H1 (cell line): ENCODE results near the gene ZMPSTE24. TPM values are rescaled to one million over a fixed set of nuclear protein-coding genes. Genes with fewer than 3 reads are reported as not detected.
A peak's percentile ranks its signal among the peaks of the same experiment; 100 is the strongest.

Source experiments
- CTCF ChIA-PET: fragments of 300-600 bp; sonication (Branson Sonifier 250); formaldehyde crosslinking; loops from one replicate; lab custom pipeline; 2021; ENCODE audit not compliant: partially characterized antibody; lab: Charles Lee
- POLR2A ChIA-PET: fragments of 300-600 bp; sonication (Branson Sonifier 250); formaldehyde crosslinking; loops from one replicate; lab custom pipeline; 2021; ENCODE audit warnings: inconsistent platforms; ENCODE audit not compliant: partially characterized antibody; lab: Charles Lee
- DNase-seq, 2 experiments: peaks; one replicate each; pipeline versions ENCODE4 v3.0.0 to v3.0.0-alpha.2; 2010 to 2022; ENCODE audit warnings: low spot score in 2 of 2, low read depth in 1 of 2, mixed read lengths in 1 of 2
- FAIRE-seq: peaks from 2 replicates; lab custom pipeline; 2011; peaks lifted over from hg19 to GRCh38; lab: Jason Lieb, UNC
- H2AFZ ChIP-seq: 2 replicates; pipeline ENCODE4 v1.8.1; 2012; ENCODE audit warnings: low read length, inconsistent platforms
- H2AK5ac ChIP-seq: 2 replicates; pipeline ENCODE4 v1.6.1; 2013; ENCODE audit warnings: low read depth, low read length
- H2BK120ac ChIP-seq: replicated peaks from 2 replicates; pipeline ENCODE3; 2013; ENCODE audit warnings: low read depth, low read length, inconsistent platforms
- H2BK12ac ChIP-seq: 2 replicates; pipeline ENCODE4 v1.6.1; 2013; ENCODE audit warnings: low read depth, low read length
- H2BK15ac ChIP-seq: 2 replicates; pipeline ENCODE4 v1.6.1; 2013; ENCODE audit warnings: low read length
- H2BK20ac ChIP-seq: 2 replicates; pipeline ENCODE4 v1.6.1; 2013; ENCODE audit warnings: low read length
- H2BK5ac ChIP-seq: 2 replicates; pipeline ENCODE4 v1.6.1; 2013; ENCODE audit warnings: low read depth, low read length
- H3K14ac ChIP-seq: 2 replicates; pipeline ENCODE4 v1.6.1; 2013; ENCODE audit warnings: inconsistent platforms; ENCODE audit not compliant: insufficient read length
- H3K18ac ChIP-seq: 2 replicates; pipeline ENCODE4 v1.6.1; 2013; ENCODE audit warnings: low read length; ENCODE audit errors: extremely low read depth
- H3K23ac ChIP-seq: 2 replicates; pipeline ENCODE4 v1.6.1; 2013; ENCODE audit warnings: inconsistent platforms; ENCODE audit not compliant: insufficient read length
- H3K23me2 ChIP-seq: 2 replicates; pipeline ENCODE4 v1.6.1; 2013; ENCODE audit warnings: low read depth, low read length
- H3K27ac ChIP-seq: 2 replicates; pipeline ENCODE4 v1.6.1; 2011; ENCODE audit warnings: low read depth, low read length, inconsistent platforms
- H3K27me3 ChIP-seq, 4 experiments: replicated peaks in 1 of 4; 1 replicate in 1 of 4; 2 replicates in 3 of 4; pipeline versions ENCODE4 v1.6.1 to v1.8.1; 2011 to 2013; ENCODE audit warnings: low read length in 3 of 4, mild to moderate bottlenecking in 3 of 4, inconsistent platforms in 2 of 4, mixed read lengths in 2 of 4, moderate library complexity in 1 of 4; ENCODE audit not compliant: control insufficient read depth in 3 of 4, insufficient read depth in 3 of 4; ENCODE audit errors: extremely low read depth in 1 of 4
- H3K36me3 ChIP-seq, 4 experiments: 2 replicates each; pipeline versions ENCODE4 v1.6.1 to v1.8.1; 2011 to 2013; ENCODE audit warnings: mild to moderate bottlenecking in 4 of 4, low read length in 3 of 4, moderate library complexity in 2 of 4, control low read depth in 1 of 4, inconsistent platforms in 1 of 4; ENCODE audit not compliant: insufficient read depth in 4 of 4, control insufficient read depth in 2 of 4
- H3K4ac ChIP-seq: replicated peaks from 2 replicates; pipeline ENCODE3; 2013; ENCODE audit warnings: low read length, low read depth, mixed read lengths, inconsistent platforms; ENCODE audit not compliant: insufficient read length
- H3K4me1 ChIP-seq, 4 experiments: replicated peaks in 1 of 4; 1 replicate in 1 of 4; 2 replicates in 3 of 4; pipeline versions ENCODE4 v1.6.1 to v1.8.1; 2011 to 2013; ENCODE audit warnings: low read length in 3 of 4, inconsistent platforms in 2 of 4, mixed read lengths in 1 of 4; ENCODE audit not compliant: insufficient read depth in 4 of 4, control insufficient read depth in 3 of 4
- H3K4me2 ChIP-seq, 2 experiments: 2 replicates each; pipeline versions ENCODE4 v1.6.1 to v1.8.1; 2011 to 2013; ENCODE audit warnings: low read depth in 2 of 2, low read length in 2 of 2, control low read depth in 1 of 2, inconsistent platforms in 1 of 2, mild to moderate bottlenecking in 1 of 2; ENCODE audit not compliant: insufficient read depth in 1 of 2
- H3K4me3 ChIP-seq, 4 experiments: fragments of 200-600, 300-600 bp in 1 of 4; sonication (generic), shearing (Covaris generic), sonication (Bioruptor Twin) in 1 of 4; 2 replicates each; pipeline versions ENCODE4 v1.5.1 to v1.8.1; 2011 to 2016; ENCODE audit warnings: low read length in 4 of 4, low read depth in 3 of 4, control low read depth in 2 of 4, inconsistent platforms in 2 of 4, mild to moderate bottlenecking in 2 of 4, mixed read lengths in 1 of 4, moderate library complexity in 1 of 4; ENCODE audit not compliant: insufficient read depth in 2 of 4; ENCODE audit errors: extremely low read depth in 1 of 4
- H3K56ac ChIP-seq: replicated peaks from 2 replicates; pipeline ENCODE3; 2013; ENCODE audit warnings: low read depth, mild to moderate bottlenecking, mixed read lengths, low read length, inconsistent platforms; ENCODE audit not compliant: insufficient read length
- H3K79me1 ChIP-seq: 2 replicates; pipeline ENCODE4 v1.6.1; 2013; ENCODE audit warnings: low read depth, low read length, control low read depth
- H3K79me2 ChIP-seq, 2 experiments: 2 replicates each; pipeline versions ENCODE4 v1.6.1 to v1.8.1; 2012 to 2013; ENCODE audit warnings: low read length in 2 of 2, mild to moderate bottlenecking in 2 of 2, inconsistent platforms in 1 of 2; ENCODE audit not compliant: insufficient read depth in 2 of 2, control insufficient read depth in 1 of 2
- H3K9ac ChIP-seq, 4 experiments: replicated peaks in 1 of 4; 1 replicate in 1 of 4; 2 replicates in 3 of 4; pipeline versions ENCODE4 v1.6.1 to v1.8.1; 2011 to 2013; ENCODE audit warnings: low read depth in 3 of 4, low read length in 3 of 4, control low read depth in 2 of 4, mild to moderate bottlenecking in 2 of 4, moderate library complexity in 2 of 4, inconsistent platforms in 1 of 4; ENCODE audit errors: extremely low read depth in 1 of 4
- H3K9me3 ChIP-seq, 2 experiments: 2 replicates each; pipeline versions ENCODE4 v1.6.1 to v1.8.1; 2012 to 2013; ENCODE audit warnings: mild to moderate bottlenecking in 2 of 2, moderate library complexity in 2 of 2, control low read depth in 1 of 2, inconsistent platforms in 1 of 2, low read depth in 1 of 2, low read length in 1 of 2, mixed read lengths in 1 of 2; ENCODE audit not compliant: insufficient read depth in 2 of 2
- H4K20me1 ChIP-seq, 2 experiments: replicated peaks in 1 of 2; 2 replicates each; pipeline versions ENCODE3 to v1.8.1; 2011 to 2013; ENCODE audit warnings: inconsistent platforms in 2 of 2, low read length in 2 of 2, mild to moderate bottlenecking in 1 of 2; ENCODE audit not compliant: insufficient read depth in 2 of 2, control insufficient read depth in 1 of 2
- H4K5ac ChIP-seq: 2 replicates; pipeline ENCODE4 v1.6.1; 2013; ENCODE audit warnings: low read length, low read depth, mixed read lengths, inconsistent platforms; ENCODE audit not compliant: insufficient read length
- H4K8ac ChIP-seq: 2 replicates; pipeline ENCODE4 v1.8.0; 2013; ENCODE audit warnings: mild to moderate bottlenecking, moderate library complexity, low read length, inconsistent platforms; ENCODE audit not compliant: insufficient read depth; ENCODE audit errors: extremely low read depth
- H4K91ac ChIP-seq: replicated peaks from 2 replicates; pipeline ENCODE3; 2013; ENCODE audit warnings: low read length, mixed read lengths, inconsistent platforms; ENCODE audit not compliant: insufficient read length
- BRCA1 ChIP-seq: IDR thresholded peaks from 2 replicates; pipeline ENCODE4 v1.6.1; 2012; ENCODE audit warnings: low read depth, low read length, improper control_type of control experiment
- CBX8 ChIP-seq: fragments of 300-800, 300-1000 bp; sonication (generic); IDR thresholded peaks from 2 replicates; pipeline ENCODE4 v1.7.1; 2016; ENCODE audit warnings: low read depth, low read length, borderline replicate concordance
- CHD2 ChIP-seq: IDR thresholded peaks from 2 replicates; pipeline ENCODE4 v1.6.1; 2012; ENCODE audit warnings: low read length, improper control_type of control experiment
- EP300 ChIP-seq, 2 experiments: IDR thresholded peaks; 1 replicate in 1 of 2; 2 replicates in 1 of 2; pipeline ENCODE4 v1.6.1; 2011 to 2012; ENCODE audit warnings: low read depth in 2 of 2, low read length in 2 of 2, mild to moderate bottlenecking in 2 of 2, borderline replicate concordance in 1 of 2, inconsistent platforms in 1 of 2, moderate library complexity in 1 of 2
- EZH2 ChIP-seq: fragments of 200-600 bp; sonication (generic); IDR thresholded peaks from 2 replicates; pipeline ENCODE4 v1.7.1; 2012; ENCODE audit warnings: low read depth, mild to moderate bottlenecking, moderate library complexity, low read length, inconsistent platforms; ENCODE audit not compliant: severe bottlenecking
- GABPA ChIP-seq: IDR thresholded peaks from 2 replicates; pipeline ENCODE4 v1.6.1; 2011; ENCODE audit warnings: mild to moderate bottlenecking, low read length, moderate library complexity, borderline replicate concordance; ENCODE audit not compliant: insufficient read depth
- HDAC6 ChIP-seq: IDR thresholded peaks from one replicate; pipeline ENCODE4 v1.7.1; 2012; ENCODE audit warnings: low read depth, mild to moderate bottlenecking, inconsistent platforms, low read length, moderate library complexity
- JUN ChIP-seq: IDR thresholded peaks from 2 replicates; pipeline ENCODE4 v1.6.1; 2011; ENCODE audit warnings: low read depth, mild to moderate bottlenecking, improper control_type of control experiment, low read length
- MAFK ChIP-seq: IDR thresholded peaks from 2 replicates; pipeline ENCODE4 v1.6.1; 2012; ENCODE audit warnings: low read depth, mild to moderate bottlenecking, improper control_type of control experiment, low read length
- RNF2 ChIP-seq: fragments of 200-900, 300-1000 bp; sonication (generic); IDR thresholded peaks from 2 replicates; pipeline ENCODE4 v1.7.1; 2016; ENCODE audit warnings: borderline replicate concordance, low read depth, mild to moderate bottlenecking, antibody characterized with exemption, low read length; ENCODE audit not compliant: poor library complexity, severe bottlenecking; ENCODE audit errors: missing control alignments
- TBP ChIP-seq: IDR thresholded peaks from 2 replicates; pipeline ENCODE4 v1.6.1; 2011; ENCODE audit warnings: low read depth, low read length, improper control_type of control experiment
- TCF12 ChIP-seq: IDR thresholded peaks from 2 replicates; pipeline ENCODE4 v1.6.1; 2011; ENCODE audit warnings: low read depth, mild to moderate bottlenecking, low read length
- WGBS, 2 experiments: shearing (Covaris generic) in 1 of 2; methylation state at CpG; one replicate each; pipeline versions ENCODE4 v1.1.6 to v1.1.7; 2013 to 2015; ENCODE audit warnings: low lambda C conversion rate in 2 of 2, mixed read lengths in 2 of 2, inconsistent platforms in 1 of 2, low coverage in 1 of 2, missing lambda C conversion rate in 1 of 2; ENCODE audit not compliant: insufficient replicate concordance in 2 of 2, insufficient coverage in 1 of 2, insufficient read length in 1 of 2; ENCODE audit errors: extremely low coverage in 1 of 2, missing lambda C conversion rate in 1 of 2; 5-methylcytosine and 5-hydroxymethylcytosine counted together
- polyA plus RNA-seq, 7 experiments: library from polyadenylated mRNA; depleted of rRNA in 3 of 7; stranded (reverse) in 5 of 7; unstranded in 2 of 7; fragments of >200 nt in 5 of 7; fragments of 200-250 nt in 2 of 7; gene quantifications; 1 replicate in 5 of 7; 2 replicates in 1 of 7; 4 replicates in 1 of 7; pipeline versions ENCODE4 v1.2.1 to v1.2.3, GENCODE V29; 2011 to 2013; ENCODE audit warnings: missing spikeins in 2 of 7, mixed read lengths in 2 of 7
- total RNA-seq: library from RNA; stranded (reverse); fragmentation: NEBNext Ultra II Directional; extraction: Animal tissue kit (Norgen Biotek cat#: 25700); gene quantifications from 2 replicates; pipeline ENCODE4 v1.2.1, GENCODE V29; 2021

ZMPSTE24 gene
- total and polyA plus RNA-seq, 2 of the 8 experiments (the other 6 are each of a cell fraction or from before 2014, with no cell fraction given): 12.7 to 42.9 TPM

DNA sequence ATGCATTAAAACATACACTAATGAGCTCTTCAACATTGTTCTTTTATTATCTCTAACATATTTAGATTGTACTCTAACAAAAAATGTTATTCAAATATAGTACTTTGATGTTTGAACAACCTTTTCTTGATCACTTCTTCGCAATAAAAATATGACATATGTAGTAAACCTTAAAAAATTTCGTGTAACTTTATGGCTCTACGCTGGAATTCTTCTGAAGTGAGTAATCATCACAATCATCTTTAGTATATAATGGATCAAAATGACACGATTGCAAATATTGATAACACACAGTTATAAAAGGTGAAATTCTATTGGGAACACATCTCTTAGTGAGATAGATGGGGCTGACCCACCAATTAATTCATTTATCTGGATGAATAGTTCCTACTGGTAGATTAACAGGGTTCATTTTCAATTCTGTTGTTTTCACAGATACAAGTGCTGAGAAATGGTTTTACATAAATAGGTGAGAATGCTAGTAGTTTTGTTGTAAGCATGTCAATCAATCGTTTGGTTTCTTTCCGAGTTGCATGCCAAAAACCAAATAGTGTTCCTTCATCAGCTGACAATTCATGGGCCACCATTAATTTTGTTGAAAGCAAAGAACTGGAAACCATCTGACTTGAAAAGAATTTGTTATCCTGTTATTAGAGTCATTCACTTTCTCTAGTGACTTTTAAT lies 1.5 kb upstream of the ZMPSTE24 start:
- Histone ChIP-seq H3K4me3 (peak overlapping the region; percentile 90 to 98 (median 95)), H3K27me3 (no peaks in the 10 kb centered on the region), H3K79me1 (no peaks in the 10 kb centered on the region), H2BK15ac (no peak overlapping the region), H4K20me1 (peaks cover 0 to 1% of the 10 kb centered on the region in 2 experiments), H3K79me2 (peaks cover 0 to 25% of the 10 kb centered on the region in 2 experiments; a peak in 2 of 4 replicates), H3K56ac (no peak overlapping the region), H3K36me3 (peaks cover 4 to 19% (median 15%) of the 10 kb centered on the region in 4 experiments; a peak in 6 of 8 replicates), H3K14ac (no peak overlapping the region), H3K23me2 (no peaks in the 10 kb centered on the region), H3K4me2 (peak overlapping the region; percentile 49 to 65), H3K9ac (no peak overlapping the region), H3K18ac (no peak overlapping the region), H2BK5ac (no peak overlapping the region), H3K9me3 (no peaks in the 10 kb centered on the region), H2BK12ac (no peak overlapping the region), H4K8ac (no peak overlapping the region), H4K5ac (no peak overlapping the region), H4K91ac (no peak overlapping the region), H3K4ac (no peak overlapping the region), H3K27ac (no peak overlapping the region), H2BK20ac (no peak overlapping the region), H2AFZ (no peak overlapping the region), H3K4me1 (no peaks in the 10 kb centered on the region; a peak in 1 of 7 replicates), H2AK5ac (no peak overlapping the region), H2BK120ac (no peak overlapping the region), H3K23ac (no peak overlapping the region)
- ChIA-PET POLR2A (interaction anchor here (1.3 to 2.4 kb wide), 6 partner anchors 9 to 216 kb away, joined by 3 to 7 read pairs (median 5); partner anchors contain the start of genes CAP1, TMCO2 and ZFP69B), CTCF (interaction anchor here (0.6 to 3.1 kb wide), 4 partner anchors 58 to 140 kb away, joined by 3 to 13 read pairs (median 5); no protein-coding TSS in a partner anchor)
- FAIRE-seq (no peak), DNase-seq (no peak)
- WGBS, 2 experiments: 84% methylated on average over 6 of the region's 6 CpGs; no CpG with 5 or more reads in 1 of the 2 experiments
- TF ChIP-seq HDAC6: no peak
- no peak for TF ChIP-seq BRCA1
- no peak for TF ChIP-seq TCF12
- no peak for TF ChIP-seq MAFK
- no peak for TF ChIP-seq CBX8
- TF ChIP-seq RNF2: no peak
- TF ChIP-seq JUN: no peak
- TF ChIP-seq GABPA: no peak
- TF ChIP-seq CHD2: no peak
- no peak for TF ChIP-seq EZH2
- no peak for TF ChIP-seq EP300 (IDR thresholded peaks at IDR 0.05; ENCODE audit: borderline replicate concordance in 1 of 2, low read depth in 2 of 2, low read length in 2 of 2)
- no peak for TF ChIP-seq TBP
